CD4-positive, alpha-beta T cell treated with Interleukin-17A for 1 hour (primary cell): ENCODE measurements around the gene RPH3AL.
"Not testable (repeated sequence)": the region's sequence is repeated elsewhere in the genome, so short reads cannot be mapped to it uniquely, and the experiment has no call there.

Experiments used
- DNase-seq: peaks from one replicate; pipeline ENCODE4 v3.0.0-alpha.2; 2020

The RPH3AL gene

GRCh38 chr17:216625-217024 lies 136.0 kb downstream of the RPH3AL start:
- DNase-seq = no peak

GRCh38 chr17:215563-216478 lies 136.8 kb downstream of the RPH3AL start:
- DNase-seq = peak; percentile 6

GRCh38 chr17:214881-215331 lies 137.7 kb downstream of the RPH3AL start:
- DNase-seq = no peak

- DNase-seq = no peak
Measured at GRCh38 chr17:213286-214105, 139.1 kb downstream of the RPH3AL start.

- DNase-seq = no peak
Measured at GRCh38 chr17:210402-210801, 142.2 kb downstream of the RPH3AL start.

- DNase-seq = no peak
Measured at GRCh38 chr17:208429-208828, 144.2 kb downstream of the RPH3AL start.

GRCh38 chr17:207775-208174 lies 144.8 kb downstream of the RPH3AL start:
- DNase-seq = no peak

GRCh38 chr17:206941-207560 lies 145.6 kb downstream of the RPH3AL start:
- no peak for DNase-seq

GRCh38 chr17:206484-206883 lies 146.1 kb downstream of the RPH3AL start:
- DNase-seq = not testable (repeated sequence)

GRCh38 chr17:205817-206216 lies 146.8 kb downstream of the RPH3AL start:
- no peak for DNase-seq

- DNase-seq = no peak
Measured at GRCh38 chr17:205148-205669, 147.4 kb downstream of the RPH3AL start.

- no peak for DNase-seq
Measured at GRCh38 chr17:204427-205147, 148.0 kb downstream of the RPH3AL start.

- DNase-seq = no peak
Measured at GRCh38 chr17:202501-202951, 150.1 kb downstream of the RPH3AL start.

- not testable (repeated sequence) for DNase-seq
Measured at GRCh38 chr17:201736-202135, 150.9 kb downstream of the RPH3AL start.

GRCh38 chr17:201257-201656 lies 151.3 kb downstream of the RPH3AL start:
- not testable (repeated sequence) for DNase-seq

GRCh38 chr17:200586-200985 lies 152.0 kb downstream of the RPH3AL start:
- DNase-seq = no peak

GRCh38 chr17:199806-200545 lies 152.6 kb downstream of the RPH3AL start:
- DNase-seq = no peak

- DNase-seq = no peak
Measured at GRCh38 chr17:199191-199604, 153.4 kb downstream of the RPH3AL start.

GRCh38 chr17:198225-198624 lies 154.4 kb downstream of the RPH3AL start:
- DNase-seq = not testable (repeated sequence)

- DNase-seq = no peak
Measured at GRCh38 chr17:197352-197751, 155.3 kb downstream of the RPH3AL start.

GRCh38 chr17:194828-195602 lies 157.6 kb downstream of the RPH3AL start:
- DNase-seq = no peak
